ENCODE measurements around the gene S100A7. TPM values are rescaled to one million over a fixed set of nuclear protein-coding genes. Genes with fewer than 3 reads are reported as not detected.
"Not testable (repeated sequence)": the region's sequence is repeated elsewhere in the genome, so short reads cannot be mapped to it uniquely, and the experiment has no call there.

Gene S100A7
- total RNA-seq, 4 donors from 2014 or later, result 22.9 TPM; not detected in 3

GRCh38 chr1:153465811-153466636 lies 5.6 kb upstream of the S100A7 start:
- Histone ChIP-seq H3K4me3 (no peak overlapping the region), H3K27me3 (no peaks in the 10 kb centered on the region), H3K36me3 (no peaks in the 10 kb centered on the region), H3K9me3 (peaks cover 0 to 3% (median 0%) of the 10 kb centered on the region in 4 donors), H3K4me1 (peaks cover 0 to 10% (median 2%) of the 10 kb centered on the region in 4 donors), H3K27ac (no peak overlapping the region)
- 17 to 23% methylated on average over 23 of the region's 23 CpGs for WGBS, 2 donors
- peak; percentile 70 to 81 (median 76) for TF ChIP-seq CTCF (IDR thresholded peaks at IDR 0.05)
- no peak for TF ChIP-seq EP300 (IDR thresholded peaks at IDR 0.05)
- DNase-seq (ENCODE audit: low spot score in 2 of 2), result peak; percentile 19 to 26

GRCh38 chr1:153462741-153463140 lies 2.3 kb upstream of the S100A7 start:
- not testable (repeated sequence) for H3K27me3 ChIP-seq; H3K9me3 ChIP-seq; H3K36me3 ChIP-seq; DNase-seq (ENCODE audit: low spot score in 2 of 2); H3K27ac ChIP-seq; H3K4me3 ChIP-seq
- H3K4me1 ChIP-seq, result peaks cover 0 to 10% (median 2%) of the 10 kb centered on the region in 4 donors

DNA sequence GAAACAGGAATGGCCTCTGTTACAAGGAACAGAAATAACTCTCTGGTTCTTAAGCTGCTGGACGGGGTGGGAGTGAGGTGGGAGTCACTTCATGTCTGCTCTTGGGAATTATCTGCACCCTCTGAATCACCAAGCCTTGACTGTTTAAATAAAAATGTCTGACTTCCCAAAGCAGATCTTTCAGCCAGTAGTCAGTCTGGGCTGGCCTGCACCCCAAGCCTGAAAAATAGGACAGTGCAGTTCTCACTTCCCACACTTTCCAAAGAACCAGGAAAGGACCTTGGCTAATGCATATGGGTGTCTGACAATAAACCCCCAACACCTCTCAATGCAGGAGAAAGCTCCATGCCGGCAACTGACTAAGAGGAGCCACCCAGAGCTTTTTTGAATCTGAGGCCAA lies 796 bp downstream of the S100A7 start:
- H3K4me3 ChIP-seq, result no peak overlapping the region
- H3K27ac ChIP-seq, result no peak overlapping the region
- 45 to 82% methylated on average over 2 of the region's 2 CpGs for WGBS, 2 donors
- no peak for DNase-seq (ENCODE audit: low spot score in 2 of 2)
- H3K4me1 ChIP-seq, result no peaks in the 10 kb centered on the region
- no peaks in the 10 kb centered on the region for H3K36me3 ChIP-seq
- H3K9me3 ChIP-seq, result no peaks in the 10 kb centered on the region
- no peaks in the 10 kb centered on the region for H3K27me3 ChIP-seq
- no peak for TF ChIP-seq POLR2A (IDR thresholded peaks at IDR 0.05)
- no peak for TF ChIP-seq EP300 (IDR thresholded peaks at IDR 0.05)
- no peak for TF ChIP-seq CTCF (IDR thresholded peaks at IDR 0.05)

GRCh38 chr1:153456396-153456795 lies 4.1 kb downstream of the S100A7 start:
- no peaks in the 10 kb centered on the region for H3K36me3 ChIP-seq
- no peak overlapping the region for H3K27ac ChIP-seq
- no peaks in the 10 kb centered on the region for H3K9me3 ChIP-seq
- H3K4me1 ChIP-seq, result no peaks in the 10 kb centered on the region
- H3K4me3 ChIP-seq, result no peak overlapping the region
- 50 to 64% methylated on average over 1 of the region's 1 CpG for WGBS, 2 donors
- H3K27me3 ChIP-seq, result no peaks in the 10 kb centered on the region
- no peak for DNase-seq (ENCODE audit: low spot score in 2 of 2)
- no peak for TF ChIP-seq CTCF (IDR thresholded peaks at IDR 0.05)
- TF ChIP-seq POLR2A (IDR thresholded peaks at IDR 0.05), result no peak

DNA sequence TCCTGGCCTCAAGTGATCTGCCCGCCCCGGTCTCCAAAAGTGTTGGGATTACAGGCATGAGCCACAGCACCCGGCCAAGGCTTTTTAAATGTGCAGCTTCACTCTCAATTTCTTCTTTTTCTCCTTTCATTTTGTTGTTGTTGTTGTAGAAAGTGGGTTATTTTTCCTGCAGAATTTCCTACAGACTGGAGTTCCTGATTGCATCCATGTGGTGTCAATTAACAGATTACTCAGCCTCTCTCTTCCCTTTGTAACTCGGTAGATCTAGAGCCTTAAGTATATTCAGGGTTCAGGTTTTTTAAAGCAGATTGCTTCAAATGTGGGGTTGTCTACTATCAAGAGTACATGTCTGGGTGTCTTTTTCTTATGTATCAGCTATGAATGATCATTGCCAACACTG lies 11.6 kb downstream of the S100A7 start:
- not testable (repeated sequence) for H3K27me3 ChIP-seq; H3K4me3 ChIP-seq; H3K4me1 ChIP-seq; H3K27ac ChIP-seq; DNase-seq (ENCODE audit: low spot score in 2 of 2); H3K36me3 ChIP-seq; H3K9me3 ChIP-seq
- WGBS, 2 donors, result 73 to 80% methylated on average over 4 of the region's 4 CpGs

GRCh38 chr1:153447498-153448170 lies 12.8 kb downstream of the S100A7 start:
- H3K36me3 ChIP-seq, result no peaks in the 10 kb centered on the region
- H3K4me3 ChIP-seq, result no peak overlapping the region
- H3K9me3 ChIP-seq, result peaks cover 0 to 9% (median 0%) of the 10 kb centered on the region in 4 donors
- H3K4me1 ChIP-seq, result no peaks in the 10 kb centered on the region
- no peak for TF ChIP-seq CTCF (IDR thresholded peaks at IDR 0.05)
- TF ChIP-seq POLR2A (IDR thresholded peaks at IDR 0.05), result no peak
- no peak for TF ChIP-seq EP300 (IDR thresholded peaks at IDR 0.05)
- H3K27me3 ChIP-seq, result no peaks in the 10 kb centered on the region
- DNase-seq (ENCODE audit: low spot score in 2 of 2), result no peak
- H3K27ac ChIP-seq, result no peak overlapping the region
- WGBS, 2 donors, result 79 to 92% methylated on average over 1 of the region's 1 CpG
